Suprapubic skin (tissue), 3 donors: ENCODE measurements around the gene RPS2.

Experiments
- POLR2A ChIP-seq, 2 donors: fragments of 450-650 bp; IDR thresholded peaks; one replicate each; pipeline ENCODE4 v1.6.1; 2017; ENCODE audit warnings: antibody characterized with exemption in 2 of 2, mild to moderate bottlenecking in 2 of 2, moderate library complexity in 2 of 2
- TF ChIP-seq, protein P1 (sequence below), 2 donors: fragments of 200-600 bp in 1 of 2; fragments of 450-650 bp in 1 of 2; sonication (generic) in 1 of 2; IDR thresholded peaks; one replicate each; pipeline ENCODE4 v1.5.1; 2016 to 2019; ENCODE audit warnings: antibody characterized with exemption in 2 of 2, mild to moderate bottlenecking in 1 of 2, moderate library complexity in 1 of 2

DNA sequence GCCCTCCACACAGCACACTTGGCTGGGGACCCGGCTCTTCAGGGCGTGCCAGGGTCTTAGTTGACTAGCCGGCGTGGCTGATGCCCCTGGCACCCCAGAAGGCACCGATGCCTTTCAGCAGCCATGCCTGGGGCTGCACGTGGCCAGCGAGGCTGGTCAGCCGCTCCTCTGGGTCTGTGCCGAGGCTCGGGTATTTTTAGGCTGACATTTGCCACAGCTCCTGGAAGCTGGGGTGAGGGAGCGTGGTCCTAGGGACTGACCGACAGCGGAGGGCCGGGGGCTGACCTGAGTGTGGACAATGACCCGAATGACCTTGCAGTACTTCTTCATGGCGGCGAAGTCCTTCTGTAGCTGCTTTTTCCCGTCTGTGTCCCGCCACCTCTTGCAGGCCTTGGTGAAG lies 14.1 kb downstream of the RPS2 start:
- TF ChIP-seq, protein P1, sequence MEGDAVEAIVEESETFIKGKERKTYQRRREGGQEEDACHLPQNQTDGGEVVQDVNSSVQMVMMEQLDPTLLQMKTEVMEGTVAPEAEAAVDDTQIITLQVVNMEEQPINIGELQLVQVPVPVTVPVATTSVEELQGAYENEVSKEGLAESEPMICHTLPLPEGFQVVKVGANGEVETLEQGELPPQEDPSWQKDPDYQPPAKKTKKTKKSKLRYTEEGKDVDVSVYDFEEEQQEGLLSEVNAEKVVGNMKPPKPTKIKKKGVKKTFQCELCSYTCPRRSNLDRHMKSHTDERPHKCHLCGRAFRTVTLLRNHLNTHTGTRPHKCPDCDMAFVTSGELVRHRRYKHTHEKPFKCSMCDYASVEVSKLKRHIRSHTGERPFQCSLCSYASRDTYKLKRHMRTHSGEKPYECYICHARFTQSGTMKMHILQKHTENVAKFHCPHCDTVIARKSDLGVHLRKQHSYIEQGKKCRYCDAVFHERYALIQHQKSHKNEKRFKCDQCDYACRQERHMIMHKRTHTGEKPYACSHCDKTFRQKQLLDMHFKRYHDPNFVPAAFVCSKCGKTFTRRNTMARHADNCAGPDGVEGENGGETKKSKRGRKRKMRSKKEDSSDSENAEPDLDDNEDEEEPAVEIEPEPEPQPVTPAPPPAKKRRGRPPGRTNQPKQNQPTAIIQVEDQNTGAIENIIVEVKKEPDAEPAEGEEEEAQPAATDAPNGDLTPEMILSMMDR (IDR thresholded peaks at IDR 0.05): no peak
- no peak for TF ChIP-seq POLR2A (IDR thresholded peaks at IDR 0.05)
